ENCODE data around the gene THAP8. TPM values are rescaled to one million over a fixed set of nuclear protein-coding genes. Genes with fewer than 3 reads are reported as not detected.

The THAP8 gene
- total and polyA plus RNA-seq, 2 of the 13 experiments (the other 11 are each of a cell fraction or from before 2014, with no cell fraction given), result 1.7 to 3.7 TPM

GRCh38 chr19:36054733-36055686 is 925 bp upstream of the THAP8 start, which contains the start of gene WDR62 (continued):
- TF ChIP-seq NFYC (CRISPR knock-in tag; IDR thresholded peaks at IDR 0.05) (peak; percentile 95), NR1H2 (CRISPR knock-in tag; IDR thresholded peaks at IDR 0.05; ENCODE audit: borderline replicate concordance, low read depth) (no peak), ZNF768 (CRISPR knock-in tag; IDR thresholded peaks at IDR 0.05) (peak; percentile 64; the same call in 1 of the 2 replicates), HDAC2 (CRISPR knock-in tag; IDR thresholded peaks at IDR 0.05) (peak; percentile 27; the same call in 1 of the 2 replicates), DMAP1 (CRISPR knock-in tag; IDR thresholded peaks at IDR 0.05) (peak; percentile 17; the same call in 1 of the 2 replicates), PHF21A (CRISPR knock-in tag; IDR thresholded peaks at IDR 0.05) (peak; percentile 38; the same call in 1 of the 2 replicates), HOXA5 (CRISPR knock-in tag; IDR thresholded peaks at IDR 0.05) (peak; percentile 71), RBM22 (optimal IDR thresholded peaks at IDR 0.05; ENCODE audit: low read length) (no peak), IRX3 (CRISPR knock-in tag; IDR thresholded peaks at IDR 0.05; ENCODE audit: borderline replicate concordance, low read depth) (peak; percentile 64), MIXL1 (CRISPR knock-in tag; IDR thresholded peaks at IDR 0.05) (no peak), ATF4 (CRISPR knock-in tag; IDR thresholded peaks at IDR 0.05) (peak in 1 of 2 experiments; percentile 69; a peak in 2 of 4 replicates), ZNF235 (CRISPR knock-in tag; IDR thresholded peaks at IDR 0.05; ENCODE audit: borderline replicate concordance) (0 out of 2 replicates have a peak, but pooled peaks have one; percentile 19), ZBTB7A (CRISPR knock-in tag; IDR thresholded peaks at IDR 0.05) (peak; percentile 50; the same call in 1 of the 2 replicates), MEF2D (CRISPR knock-in tag; IDR thresholded peaks at IDR 0.05) (no peak), YY1 (IDR thresholded peaks at IDR 0.05; ENCODE audit: insufficient read depth, insufficient replicate concordance, low read depth, low read length) (peak; percentile 63), DNMT1 (CRISPR knock-in tag; IDR thresholded peaks at IDR 0.05) (0 out of 2 replicates have a peak, but pooled peaks have one; percentile 58), ZNF672 (CRISPR knock-in tag; IDR thresholded peaks at IDR 0.05) (no peak), CHCHD3 (CRISPR knock-in tag; IDR thresholded peaks at IDR 0.05) (no peak), ZNF547 (CRISPR knock-in tag; IDR thresholded peaks at IDR 0.05) (0 out of 2 replicates have a peak, but pooled peaks have one; percentile 14), SNAPC2 (CRISPR knock-in tag; IDR thresholded peaks at IDR 0.05) (peak; percentile 61; the same call in 1 of the 2 replicates), HIVEP1 (CRISPR knock-in tag; IDR thresholded peaks at IDR 0.05) (peak; percentile 11; the same call in 1 of the 2 replicates), NKX3-1 (CRISPR knock-in tag; IDR thresholded peaks at IDR 0.05) (peak; percentile 32; the same call in 1 of the 2 replicates)
- TF ChIP-seq, protein P1, sequence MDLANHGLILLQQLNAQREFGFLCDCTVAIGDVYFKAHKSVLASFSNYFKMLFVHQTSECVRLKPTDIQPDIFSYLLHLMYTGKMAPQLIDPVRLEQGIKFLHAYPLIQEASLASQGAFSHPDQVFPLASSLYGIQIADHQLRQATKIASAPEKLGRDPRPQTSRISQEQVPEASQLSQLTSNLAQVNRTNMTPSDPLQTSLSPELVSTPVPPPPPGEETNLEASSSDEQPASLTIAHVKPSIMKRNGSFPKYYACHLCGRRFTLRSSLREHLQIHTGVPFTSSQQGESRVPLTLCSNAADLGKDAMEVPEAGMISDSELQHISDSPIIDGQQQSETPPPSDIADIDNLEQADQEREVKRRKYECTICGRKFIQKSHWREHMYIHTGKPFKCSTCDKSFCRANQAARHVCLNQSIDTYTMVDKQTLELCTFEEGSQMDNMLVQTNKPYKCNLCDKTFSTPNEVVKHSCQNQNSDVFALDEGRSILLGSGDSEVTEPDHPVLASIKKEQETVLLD (CRISPR knock-in tag; IDR thresholded peaks at IDR 0.05; ENCODE audit: low read depth), result peak; percentile 75; the same call in 1 of the 2 replicates
- TF ChIP-seq, protein P2, sequence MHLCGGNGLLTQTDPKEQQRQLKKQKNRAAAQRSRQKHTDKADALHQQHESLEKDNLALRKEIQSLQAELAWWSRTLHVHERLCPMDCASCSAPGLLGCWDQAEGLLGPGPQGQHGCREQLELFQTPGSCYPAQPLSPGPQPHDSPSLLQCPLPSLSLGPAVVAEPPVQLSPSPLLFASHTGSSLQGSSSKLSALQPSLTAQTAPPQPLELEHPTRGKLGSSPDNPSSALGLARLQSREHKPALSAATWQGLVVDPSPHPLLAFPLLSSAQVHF (CRISPR knock-in tag; IDR thresholded peaks at IDR 0.05), result peak; percentile 94
- TF ChIP-seq, protein P3, sequence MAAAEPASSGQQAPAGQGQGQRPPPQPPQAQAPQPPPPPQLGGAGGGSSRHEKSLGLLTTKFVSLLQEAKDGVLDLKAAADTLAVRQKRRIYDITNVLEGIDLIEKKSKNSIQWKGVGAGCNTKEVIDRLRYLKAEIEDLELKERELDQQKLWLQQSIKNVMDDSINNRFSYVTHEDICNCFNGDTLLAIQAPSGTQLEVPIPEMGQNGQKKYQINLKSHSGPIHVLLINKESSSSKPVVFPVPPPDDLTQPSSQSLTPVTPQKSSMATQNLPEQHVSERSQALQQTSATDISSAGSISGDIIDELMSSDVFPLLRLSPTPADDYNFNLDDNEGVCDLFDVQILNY (CRISPR knock-in tag; conservative IDR thresholded peaks at IDR 0.05), result peak; percentile 89
